NAMALWA (cell line): ENCODE results near the gene PPP4R2.

Experiments
- DNase-seq: peaks from one replicate; pipeline ENCODE4 v3.0.0-alpha.2; 2015; ENCODE audit warnings: low spot score

Gene PPP4R2

DNA sequence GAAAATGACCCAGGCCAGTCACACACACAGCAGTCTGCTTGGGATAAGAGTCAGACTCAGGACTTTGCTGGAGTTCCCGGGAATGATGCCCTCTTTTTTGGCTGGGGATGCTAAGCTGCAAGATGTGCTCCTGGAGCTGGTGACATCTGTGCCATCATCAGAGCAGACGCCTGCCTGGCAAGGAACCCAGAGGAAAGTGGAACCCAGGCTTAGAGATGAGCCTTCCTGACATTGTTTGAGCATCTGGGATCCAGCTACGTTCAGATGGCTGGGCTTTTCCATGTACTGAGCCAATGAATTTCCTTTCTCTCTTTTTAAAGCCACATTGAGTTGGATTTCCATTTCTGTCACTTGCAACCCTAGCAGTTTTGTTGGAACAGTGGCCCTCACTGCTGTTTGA lies 118.1 kb downstream of the PPP4R2 start:
- no peak for DNase-seq

DNA sequence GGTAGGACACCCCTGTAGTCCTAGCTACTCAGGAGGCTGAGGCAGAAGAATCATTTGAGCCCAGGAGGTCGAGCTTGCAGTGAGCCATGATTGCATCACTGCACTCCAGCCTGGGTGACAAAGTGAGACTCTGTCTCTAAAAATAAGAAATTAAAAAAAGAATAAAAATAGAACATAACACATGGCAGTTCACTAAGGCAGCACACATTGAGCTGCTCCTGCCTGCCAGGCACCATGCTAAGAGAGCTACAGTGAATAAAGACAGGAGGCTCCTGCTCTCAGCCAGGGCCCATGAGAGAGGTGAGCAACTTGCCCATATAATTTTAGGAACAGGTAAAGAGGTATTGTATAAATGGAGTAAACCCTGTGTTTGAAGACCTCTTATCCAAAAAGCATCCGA lies 119.2 kb downstream of the PPP4R2 start:
- DNase-seq: no peak
